Pulmonary artery endothelial cell (primary cell): ENCODE results near the gene CGGBP1. TPM values are rescaled to one million over a fixed set of nuclear protein-coding genes. Genes with fewer than 3 reads are reported as not detected.

Experiments used
- DNase-seq: peaks from one replicate; pipeline ENCODE4 v3.0.0-alpha.2; 2011; ENCODE audit warnings: low read depth, low spot score
- total RNA-seq: library from RNA; depleted of rRNA; stranded (reverse); fragments of >200 nt; gene quantifications from 2 replicates; pipeline ENCODE4 v1.2.3, GENCODE V29; 2014

The CGGBP1 gene, protein sequence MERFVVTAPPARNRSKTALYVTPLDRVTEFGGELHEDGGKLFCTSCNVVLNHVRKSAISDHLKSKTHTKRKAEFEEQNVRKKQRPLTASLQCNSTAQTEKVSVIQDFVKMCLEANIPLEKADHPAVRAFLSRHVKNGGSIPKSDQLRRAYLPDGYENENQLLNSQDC
- total RNA-seq = 43.7 and 68.0 TPM in 2 replicates

DNA sequence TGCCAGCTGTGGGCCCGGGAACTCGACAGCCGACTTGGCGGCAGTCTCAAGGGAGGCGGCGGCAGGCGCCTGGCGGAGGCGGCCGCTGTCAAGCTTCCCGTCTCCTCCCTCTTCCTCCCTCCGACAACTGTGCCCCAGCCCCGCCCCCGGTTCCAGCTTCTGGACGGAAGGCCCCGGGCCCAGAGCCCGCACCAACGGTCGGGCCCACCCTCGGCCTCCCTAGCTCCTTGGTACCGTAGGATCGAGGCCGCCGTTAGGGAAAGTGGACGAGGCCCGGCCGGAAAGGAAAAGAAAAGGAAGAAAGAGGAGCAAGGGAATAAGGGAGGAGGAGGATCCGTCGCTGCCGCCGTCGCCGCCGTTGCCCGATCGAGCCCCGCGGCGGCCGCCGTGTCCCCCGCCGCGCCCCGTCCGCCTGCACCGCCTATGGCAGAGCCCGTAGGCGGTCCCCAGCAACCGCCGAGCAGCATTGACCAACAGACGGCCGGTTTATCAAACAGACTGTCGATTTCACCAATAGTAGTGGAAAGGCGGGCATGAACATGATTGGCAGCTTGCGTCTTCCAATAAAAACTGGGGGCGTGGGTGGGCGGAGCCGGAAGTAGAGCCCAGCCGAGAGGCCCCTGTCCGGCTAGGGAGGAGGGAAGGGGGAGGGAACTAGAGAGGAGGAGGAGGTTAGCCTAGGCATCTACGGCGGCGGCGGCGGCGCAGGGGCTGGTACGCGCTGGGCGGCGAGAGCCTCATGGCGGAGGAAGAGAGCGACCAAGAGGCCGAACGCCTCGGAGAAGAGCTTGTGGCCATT is at the start of gene CGGBP1, which contains the start of gene ZNF654:
TSS of gene CGGBP1 (minus strand) at position 425 of the 799 bp plus-strand sequence. CDS start 3,029 bp downstream, outside the sequence.
TSS of gene ZNF654 (plus strand) at position 675 of the 799 bp plus-strand sequence. CDS start at position 740, 65 bp downstream.
- DNase-seq = peak; percentile 97

DNA sequence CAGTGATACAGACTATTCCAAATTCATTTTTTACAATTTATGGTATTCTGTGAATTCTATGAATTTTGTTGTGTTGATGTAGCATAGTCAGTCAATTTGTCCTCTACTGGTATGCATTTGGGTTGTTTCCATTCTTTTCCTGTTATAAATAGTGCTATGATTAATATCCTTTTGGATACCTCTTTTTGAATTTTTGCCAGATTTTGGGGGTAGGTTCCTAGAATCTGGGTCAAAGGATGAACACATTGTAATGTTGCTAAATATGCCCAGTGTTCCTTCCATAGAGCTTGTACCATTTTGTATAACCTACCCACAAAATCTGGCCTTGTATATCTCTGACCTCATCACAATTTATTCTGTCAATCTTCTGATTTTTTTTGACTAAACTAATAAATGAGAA is 46.5 kb upstream of the CGGBP1 start:
- DNase-seq = no peak

DNA sequence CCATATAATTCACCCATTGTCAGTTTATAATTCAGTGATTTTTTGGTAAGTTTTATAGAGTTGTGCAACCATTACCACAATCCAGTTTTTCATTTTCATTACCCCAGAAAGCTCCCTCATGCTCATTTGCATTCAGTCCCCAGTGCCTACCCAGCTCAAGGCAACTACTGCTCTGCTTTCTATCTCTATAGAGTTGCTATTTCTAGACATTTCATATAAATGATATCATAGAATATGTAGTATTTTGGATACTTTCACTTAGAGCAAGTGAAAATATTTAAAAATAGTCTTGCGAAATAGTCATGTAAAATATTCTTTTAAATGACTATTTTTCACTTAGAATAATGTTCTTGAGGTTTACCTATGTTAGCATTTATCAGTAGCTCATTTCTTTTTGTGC is 42.3 kb upstream of the CGGBP1 start:
- DNase-seq = no peak

DNA sequence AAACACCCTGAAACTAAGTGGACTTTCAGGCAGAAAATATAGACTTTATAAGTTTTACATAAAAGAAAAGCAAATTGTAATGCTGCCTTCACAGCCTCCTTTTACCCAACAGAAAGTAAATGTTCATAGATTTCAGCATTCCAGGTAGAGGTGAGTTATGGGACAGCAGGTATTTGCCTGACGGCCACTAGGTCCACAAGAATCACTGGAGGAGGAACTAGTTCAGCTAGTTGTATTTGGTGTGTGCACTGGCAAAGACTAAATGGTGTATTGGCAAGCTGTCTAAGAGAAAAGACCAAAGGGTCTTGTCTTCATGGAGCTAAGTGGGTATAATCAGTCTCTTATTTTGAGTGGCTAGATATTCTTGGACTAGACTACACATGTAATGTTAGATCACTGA is 34.5 kb upstream of the CGGBP1 start:
- no peak for DNase-seq

DNA sequence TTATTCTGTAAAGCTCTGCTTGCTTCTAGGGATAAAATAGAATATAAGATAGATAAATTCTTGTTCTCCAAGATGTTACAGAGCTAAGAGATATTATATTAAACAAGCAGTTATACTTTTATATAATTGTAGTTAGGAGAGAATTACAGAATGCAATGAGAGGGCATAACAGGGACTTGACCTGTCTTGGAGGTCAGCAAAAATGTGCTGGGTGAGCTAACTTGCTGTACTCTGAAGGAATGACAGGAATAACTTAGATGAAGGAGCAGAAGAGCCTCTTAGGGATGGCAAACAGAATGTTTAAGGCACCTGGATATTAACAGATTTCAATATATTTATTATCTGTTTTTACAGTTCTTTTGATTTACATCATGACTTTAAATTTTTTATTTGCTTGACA is 33.5 kb upstream of the CGGBP1 start:
- no peak for DNase-seq

DNA sequence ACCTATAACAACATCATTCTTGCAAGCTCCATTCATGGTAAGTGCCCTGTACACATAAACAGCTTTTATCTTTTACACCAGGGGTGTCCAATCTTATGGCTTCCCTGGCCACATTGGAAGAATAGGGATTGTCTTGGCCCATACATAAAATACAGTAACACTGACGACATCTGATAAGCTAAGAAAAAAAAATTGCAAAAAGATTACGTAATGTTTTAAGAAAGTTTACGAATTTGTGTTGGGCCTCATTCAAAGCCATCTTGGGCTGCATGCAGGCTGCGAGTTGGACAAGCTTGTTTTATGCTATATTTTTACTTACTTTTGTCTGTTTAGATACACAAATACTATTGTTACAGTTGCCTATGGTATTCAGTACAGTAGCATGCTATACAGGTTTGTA is 31.9 kb upstream of the CGGBP1 start:
- no peak for DNase-seq

DNA sequence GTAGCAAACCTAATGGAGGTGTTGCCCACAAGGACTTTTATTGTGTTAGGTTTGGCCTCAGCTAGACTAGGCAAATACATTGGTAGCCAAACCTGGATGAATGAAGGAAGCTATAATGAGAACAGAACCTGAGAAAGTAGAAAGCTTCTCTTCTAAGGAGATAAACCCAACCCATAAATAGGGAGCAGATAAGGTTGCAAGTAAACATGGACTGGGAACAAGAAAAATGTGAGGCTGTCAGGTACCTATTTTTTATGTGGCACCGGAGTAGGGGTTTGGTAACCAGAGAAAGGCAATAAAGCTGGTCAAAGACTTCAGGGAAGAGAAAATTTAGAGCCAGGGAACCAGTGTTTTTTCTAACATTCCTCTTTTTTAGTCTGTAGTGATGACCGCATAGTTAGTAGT is 25.3 kb upstream of the CGGBP1 start:
- no peak for DNase-seq

DNA sequence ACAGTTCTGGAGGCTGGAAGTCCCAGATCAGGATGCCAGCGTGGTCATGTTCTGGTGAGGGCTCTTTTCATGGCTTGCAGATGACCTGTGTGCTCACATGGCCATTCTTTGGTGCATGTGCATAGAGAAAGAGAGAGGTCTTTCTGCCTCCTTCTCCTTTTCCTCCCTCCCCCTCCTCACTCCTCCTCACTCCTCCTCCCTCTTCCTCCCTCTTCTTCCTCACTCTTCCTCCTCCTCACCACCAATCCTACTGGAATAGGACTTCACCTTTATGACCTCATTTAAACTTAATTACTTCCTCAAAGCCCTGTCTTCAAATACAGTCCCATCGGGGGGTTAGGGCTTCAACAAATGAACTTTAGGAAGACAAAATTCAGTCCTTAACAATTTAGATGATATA is 24.0 kb upstream of the CGGBP1 start:
- DNase-seq = no peak

DNA sequence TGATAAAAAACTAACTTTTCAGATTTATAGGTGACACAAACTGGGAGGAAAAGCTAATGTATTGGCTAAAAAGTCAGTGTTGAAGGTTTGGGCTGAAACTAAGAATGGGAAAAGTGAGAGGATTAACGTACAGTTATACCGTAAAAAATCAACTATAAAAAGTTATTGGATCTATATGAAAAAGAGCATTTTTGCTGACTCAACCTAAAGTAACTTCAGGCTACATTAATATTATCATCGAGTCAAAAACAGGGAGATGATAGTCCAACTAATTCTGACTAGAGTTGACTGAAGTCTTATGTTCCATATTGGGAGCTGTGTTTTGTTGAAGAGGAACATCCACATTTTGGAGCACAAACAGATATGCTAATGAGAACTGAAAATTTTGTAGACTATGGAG is 20.1 kb upstream of the CGGBP1 start:
- DNase-seq = no peak

DNA sequence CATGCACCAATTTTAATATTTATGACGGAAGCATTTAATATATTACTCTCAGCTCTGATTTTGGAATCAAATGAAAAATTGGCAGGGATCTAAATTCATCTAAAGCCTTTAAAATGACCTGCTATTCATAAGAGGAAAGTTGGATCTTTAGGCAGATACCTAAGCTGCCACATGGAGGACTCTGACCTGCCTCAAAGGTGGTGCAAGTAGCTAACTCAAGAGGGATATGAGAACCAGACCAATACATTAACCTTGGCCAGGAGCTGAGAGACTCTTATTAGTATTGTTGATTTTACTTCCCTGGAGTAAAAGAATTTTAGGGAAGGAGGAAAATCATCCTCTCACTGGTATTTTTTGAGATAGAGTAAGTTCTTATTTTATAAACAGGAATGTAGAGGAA is 17.9 kb upstream of the CGGBP1 start:
- DNase-seq = no peak

DNA sequence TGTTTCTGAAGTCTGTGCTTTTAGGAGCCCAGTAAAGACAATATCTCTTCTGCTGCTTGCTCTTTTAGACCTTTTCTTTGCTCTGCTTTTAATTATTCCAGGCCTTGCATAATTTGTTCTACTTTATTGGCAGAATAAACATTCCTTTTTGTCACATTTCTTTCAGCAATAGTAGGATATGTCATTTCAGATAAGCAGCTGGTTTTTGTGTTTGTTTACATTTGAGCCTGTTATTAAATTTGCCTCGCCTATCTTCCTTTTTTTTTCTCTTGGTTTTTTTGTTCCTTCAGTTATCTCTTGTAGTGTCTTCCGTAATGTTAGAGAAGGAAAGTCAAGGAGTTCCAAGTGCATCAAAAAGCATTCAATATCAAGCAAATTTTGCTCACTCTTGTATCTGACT is 16.7 kb upstream of the CGGBP1 start:
- no peak for DNase-seq

DNA sequence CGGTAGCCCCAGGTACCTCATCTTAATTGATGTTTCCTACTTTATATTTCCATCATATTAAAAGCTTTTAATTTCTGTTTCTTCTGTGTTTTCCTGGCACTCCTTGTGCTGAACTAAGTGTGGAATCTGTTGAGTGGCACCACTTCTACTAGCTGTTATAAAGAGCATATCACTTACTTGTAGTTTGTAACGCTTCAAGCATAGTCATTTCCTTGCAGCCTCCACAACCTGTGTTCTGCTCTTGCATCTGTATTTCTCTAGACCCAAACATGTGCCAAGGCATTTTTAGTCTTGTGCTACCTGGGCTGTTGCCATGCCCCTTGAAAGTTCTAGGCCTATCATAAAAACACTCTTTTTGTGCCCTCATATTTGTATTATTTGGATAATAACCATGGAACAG is 16.3 kb upstream of the CGGBP1 start:
- DNase-seq = no peak

DNA sequence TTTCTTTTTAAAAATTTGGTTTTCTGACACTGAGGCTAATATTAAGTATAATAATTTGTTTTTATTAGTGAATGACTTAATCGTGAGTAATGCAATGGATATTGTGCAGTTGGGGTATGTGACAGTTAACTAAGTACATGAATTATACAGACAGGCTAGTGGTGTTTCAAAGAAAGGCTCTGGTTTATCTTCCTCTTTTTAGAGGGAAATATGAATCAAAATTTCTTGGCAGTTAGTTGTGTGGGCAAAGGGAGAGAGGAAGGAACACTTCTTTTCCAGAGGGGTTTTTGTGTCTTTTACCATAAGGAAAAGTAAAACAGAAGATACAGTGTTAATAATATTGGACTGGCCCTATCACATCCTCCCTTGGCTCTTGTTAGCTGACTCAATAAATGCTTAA is 2.9 kb upstream of the CGGBP1 start:
- DNase-seq = no peak

DNA sequence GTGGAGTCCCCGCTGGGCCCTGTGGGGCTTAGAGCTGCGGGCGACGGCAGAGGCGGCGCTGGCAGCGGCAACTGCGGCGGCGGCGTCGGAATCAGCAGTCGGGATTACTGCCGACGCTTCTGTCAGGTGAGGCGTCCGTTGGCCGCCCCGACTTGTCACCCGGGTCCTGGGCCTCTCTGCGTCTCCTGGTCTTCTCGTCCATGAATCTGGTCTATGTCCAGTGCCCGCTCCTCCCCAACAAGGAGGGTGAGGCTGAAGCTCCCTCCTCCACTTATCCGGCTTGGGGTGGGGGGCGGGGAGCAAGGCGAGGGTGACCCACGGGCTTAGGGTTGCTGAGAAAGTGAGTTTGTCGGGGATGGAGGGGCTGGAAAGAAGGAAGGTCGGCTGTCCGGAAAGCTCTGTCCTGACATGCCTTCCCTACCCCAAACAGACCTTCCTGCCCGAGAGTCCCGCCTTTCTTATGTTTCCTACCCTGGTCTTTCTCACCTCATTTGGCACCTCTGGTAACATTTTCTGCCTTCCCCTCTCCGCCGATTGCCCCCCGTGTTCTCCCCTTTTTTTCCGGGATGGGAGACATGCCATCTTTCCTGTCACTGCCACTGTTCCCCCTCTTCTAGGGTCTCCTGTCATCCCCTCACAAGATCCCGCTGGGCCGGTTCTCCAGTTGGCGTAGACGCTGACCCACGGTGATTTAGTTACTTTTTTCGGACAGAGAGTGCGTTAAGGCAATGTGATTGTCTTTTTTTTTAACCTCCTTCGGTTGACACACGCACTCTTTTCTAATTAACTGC is 770 bp upstream of the CGGBP1 start:
- no peak for DNase-seq

DNA sequence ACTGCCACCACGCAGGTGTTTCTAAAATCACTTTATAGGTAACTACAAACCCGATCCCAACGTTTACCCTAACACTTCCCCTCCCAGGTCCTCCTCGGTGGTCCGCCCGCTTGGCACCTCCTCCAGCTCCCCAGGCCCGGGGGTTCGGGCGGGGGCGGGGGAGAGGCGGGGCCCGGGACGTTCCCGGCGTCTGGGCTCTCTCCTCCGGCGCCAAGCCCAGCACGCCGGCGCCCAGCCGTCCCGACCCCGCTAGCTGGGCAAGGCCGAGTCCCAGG is 562 bp downstream of the CGGBP1 start:
- DNase-seq = no peak

DNA sequence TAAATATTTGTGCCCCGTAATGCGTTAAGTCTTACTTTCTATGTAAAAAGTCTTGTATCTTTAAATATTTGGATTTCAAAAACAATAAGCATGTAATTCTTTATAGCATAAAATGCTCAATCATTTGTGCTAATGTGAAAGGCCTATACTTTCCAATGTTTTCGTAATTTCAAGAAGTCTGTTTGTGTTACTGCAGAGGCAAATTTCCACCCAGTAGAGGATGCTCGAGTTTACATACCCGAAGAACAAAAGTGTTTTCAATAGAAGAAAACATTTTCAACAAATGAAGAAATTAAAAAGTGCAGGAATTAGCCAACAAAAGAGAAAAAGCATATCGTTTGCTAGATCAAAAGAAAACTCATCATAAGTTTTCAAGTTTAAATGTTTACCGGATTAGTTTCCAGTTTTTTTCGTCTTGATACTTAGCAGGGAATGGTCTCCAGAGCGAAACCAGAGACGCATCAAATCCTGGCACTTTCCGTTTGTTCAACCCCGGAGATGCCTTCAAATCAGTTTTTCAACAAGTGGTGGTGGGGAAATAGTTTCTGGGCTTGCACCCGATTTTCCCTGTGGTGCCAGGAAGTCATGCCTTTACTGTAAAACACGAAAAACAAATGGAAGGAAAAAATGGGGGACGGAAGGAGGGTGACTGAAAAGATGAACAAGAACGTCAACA is 1.0 kb downstream of the CGGBP1 start:
- DNase-seq = no peak

DNA sequence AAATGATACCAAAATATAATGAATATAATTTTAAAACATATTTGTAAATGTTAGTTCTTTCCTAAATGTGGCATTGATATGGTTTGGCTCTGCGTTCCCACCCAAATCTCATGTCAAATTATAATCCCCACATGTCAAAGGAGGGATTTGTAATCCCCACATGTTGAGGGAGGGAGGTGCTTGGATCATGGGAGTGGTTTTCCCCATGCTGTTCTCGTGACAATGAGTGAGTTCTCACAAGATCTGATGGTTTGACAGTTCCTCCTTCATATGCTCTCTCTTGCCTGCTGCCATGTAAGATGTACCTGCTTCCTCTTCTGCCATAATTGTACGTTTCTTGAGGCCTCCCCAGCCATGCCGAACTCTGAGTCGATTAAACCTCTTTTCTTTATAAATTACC is 12.0 kb downstream of the CGGBP1 start:
- no peak for DNase-seq

DNA sequence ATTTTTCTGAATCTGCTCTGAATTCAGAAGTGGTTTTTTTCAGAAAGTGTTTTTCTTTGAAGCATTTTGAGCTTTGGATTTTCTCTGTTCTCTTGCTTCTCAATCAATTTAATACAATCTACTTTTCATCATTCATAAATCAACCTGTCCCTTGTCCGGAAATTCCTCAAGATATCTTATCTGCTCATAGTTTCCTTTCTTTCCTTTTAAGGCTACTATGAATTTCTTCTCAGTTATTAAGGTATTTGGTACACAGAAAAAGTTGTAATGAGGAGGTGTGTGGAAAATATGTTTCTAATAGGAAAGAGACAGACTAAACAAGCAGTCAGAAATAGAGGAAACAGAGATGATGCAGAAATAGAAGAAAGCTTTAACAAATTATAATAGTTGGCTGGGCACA is 14.4 kb downstream of the CGGBP1 start:
- peak; percentile 56 for DNase-seq

DNA sequence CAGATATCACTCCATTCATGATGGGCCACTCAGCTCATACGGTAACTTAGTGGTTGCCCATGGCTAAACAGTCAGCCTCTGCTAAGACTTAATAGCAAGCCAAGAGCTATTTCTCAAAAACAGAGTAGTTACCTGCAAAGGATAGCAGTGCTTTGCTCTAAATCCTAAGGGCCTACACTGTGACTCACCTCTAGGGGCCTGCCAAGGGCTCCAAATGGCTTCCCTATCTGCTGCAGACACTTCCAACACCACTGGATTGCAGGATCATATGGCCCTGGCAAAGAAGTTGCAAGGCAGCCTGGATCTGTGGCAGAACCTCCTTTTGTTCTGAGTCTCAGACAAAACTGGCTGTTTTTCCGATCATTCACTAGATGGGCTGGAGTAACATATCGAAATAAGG is 17.8 kb downstream of the CGGBP1 start:
- DNase-seq = no peak

DNA sequence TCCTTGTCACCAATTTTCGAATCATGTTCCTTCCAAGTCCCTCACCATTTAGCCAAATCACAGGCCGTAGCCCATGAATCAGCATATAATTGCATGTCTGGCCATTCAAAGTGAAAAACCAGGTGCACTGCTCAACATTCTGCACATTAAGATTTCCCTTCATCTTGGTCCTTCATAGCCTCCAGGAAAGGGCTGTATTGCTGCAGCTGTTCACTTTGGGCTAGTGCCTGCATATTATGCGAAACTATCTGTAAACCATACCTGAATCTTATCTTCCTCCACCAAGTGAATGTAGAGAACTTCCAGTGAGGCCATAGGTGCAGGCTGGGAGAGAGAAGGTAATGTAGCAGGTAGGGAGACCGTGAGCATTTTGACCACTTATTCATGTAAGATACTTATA is 18.3 kb downstream of the CGGBP1 start:
- DNase-seq = no peak

DNA sequence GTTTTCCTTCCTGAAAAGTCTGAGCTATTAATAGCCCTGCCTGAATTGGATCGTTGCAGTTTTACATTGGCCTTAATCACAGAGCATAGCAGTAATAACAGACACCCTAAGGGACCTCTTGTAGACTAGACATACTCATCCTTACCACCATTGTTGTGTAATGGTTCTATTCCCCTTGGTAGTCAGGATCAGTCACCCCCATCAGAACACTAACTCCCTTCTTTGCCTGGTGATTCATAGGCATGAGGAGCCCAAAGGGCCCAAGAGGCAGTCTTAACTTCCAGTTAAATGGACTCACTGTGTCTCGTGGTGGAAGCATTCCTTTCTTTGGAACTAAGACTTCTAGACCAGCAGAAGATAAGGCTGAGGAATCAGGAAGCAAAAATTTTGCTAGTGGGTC is 20.2 kb downstream of the CGGBP1 start:
- no peak for DNase-seq

DNA sequence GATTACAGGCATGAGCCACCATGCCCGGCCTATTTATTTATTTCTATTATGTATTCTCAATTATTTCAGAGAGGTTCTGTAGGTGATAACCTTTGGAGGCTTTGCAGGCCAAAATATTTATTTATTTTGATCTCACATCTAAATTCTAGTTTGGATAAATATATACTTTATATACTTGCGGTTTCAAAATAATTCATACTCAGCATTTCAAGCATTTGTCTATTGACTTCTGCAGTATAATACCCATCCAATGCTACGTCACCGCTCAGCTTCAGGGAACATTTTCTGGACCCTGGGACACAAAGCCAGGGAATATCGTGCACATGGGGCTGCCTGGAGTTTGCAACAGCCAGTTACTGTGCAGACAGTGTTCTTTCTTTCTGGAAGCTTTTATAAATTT is 22.6 kb downstream of the CGGBP1 start:
- DNase-seq = no peak
